ENCODE data around the gene PLXDC2.

DNA sequence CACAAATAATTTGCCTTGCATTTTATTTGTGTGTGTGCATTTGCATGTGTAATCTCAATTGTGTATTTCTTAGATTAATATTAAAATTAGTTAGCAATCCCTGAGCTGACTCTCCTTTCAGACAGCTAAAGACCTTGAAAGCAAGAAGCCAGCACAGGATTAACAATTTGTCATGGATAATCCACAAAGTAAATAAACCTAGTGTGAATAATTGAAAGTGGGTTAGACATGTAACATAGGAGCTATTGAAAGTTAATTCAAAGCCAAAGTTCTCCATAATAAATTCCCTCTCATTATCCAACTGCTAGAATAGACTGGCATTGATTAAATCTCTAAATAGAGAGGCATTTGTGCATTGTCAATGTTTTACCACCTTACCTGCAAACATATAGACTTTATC lies 326.1 kb downstream of the PLXDC2 start:
- TF ChIP-seq ZNF112 (tag by site-specific recombination; IDR thresholded peaks at IDR 0.05) (no peak), SCRT1 (tag by site-specific recombination; IDR thresholded peaks at IDR 0.05; ENCODE audit: borderline replicate concordance) (no peak), ZBTB21 (tag by site-specific recombination; IDR thresholded peaks at IDR 0.05) (no peak), ZNF670 (tag by site-specific recombination; IDR thresholded peaks at IDR 0.05; ENCODE audit: low read depth) (no peak), ZNF548 (tag by site-specific recombination; IDR thresholded peaks at IDR 0.05) (no peak), ZNF792 (tag by site-specific recombination; IDR thresholded peaks at IDR 0.05) (no peak), YY1 (tag by site-specific recombination; IDR thresholded peaks at IDR 0.05) (no peak), ZNF175 (tag by site-specific recombination; IDR thresholded peaks at IDR 0.05) (no peak), ZNF274 (IDR thresholded peaks at IDR 0.05; ENCODE audit: low read length) (no peak), ZNF274 (tag by site-specific recombination; IDR thresholded peaks at IDR 0.05; ENCODE audit: borderline replicate concordance) (no peak)
- TF ChIP-seq, protein P1, sequence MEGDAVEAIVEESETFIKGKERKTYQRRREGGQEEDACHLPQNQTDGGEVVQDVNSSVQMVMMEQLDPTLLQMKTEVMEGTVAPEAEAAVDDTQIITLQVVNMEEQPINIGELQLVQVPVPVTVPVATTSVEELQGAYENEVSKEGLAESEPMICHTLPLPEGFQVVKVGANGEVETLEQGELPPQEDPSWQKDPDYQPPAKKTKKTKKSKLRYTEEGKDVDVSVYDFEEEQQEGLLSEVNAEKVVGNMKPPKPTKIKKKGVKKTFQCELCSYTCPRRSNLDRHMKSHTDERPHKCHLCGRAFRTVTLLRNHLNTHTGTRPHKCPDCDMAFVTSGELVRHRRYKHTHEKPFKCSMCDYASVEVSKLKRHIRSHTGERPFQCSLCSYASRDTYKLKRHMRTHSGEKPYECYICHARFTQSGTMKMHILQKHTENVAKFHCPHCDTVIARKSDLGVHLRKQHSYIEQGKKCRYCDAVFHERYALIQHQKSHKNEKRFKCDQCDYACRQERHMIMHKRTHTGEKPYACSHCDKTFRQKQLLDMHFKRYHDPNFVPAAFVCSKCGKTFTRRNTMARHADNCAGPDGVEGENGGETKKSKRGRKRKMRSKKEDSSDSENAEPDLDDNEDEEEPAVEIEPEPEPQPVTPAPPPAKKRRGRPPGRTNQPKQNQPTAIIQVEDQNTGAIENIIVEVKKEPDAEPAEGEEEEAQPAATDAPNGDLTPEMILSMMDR (tag by site-specific recombination; IDR thresholded peaks at IDR 0.05): no peak
- TF ChIP-seq, protein P2, sequence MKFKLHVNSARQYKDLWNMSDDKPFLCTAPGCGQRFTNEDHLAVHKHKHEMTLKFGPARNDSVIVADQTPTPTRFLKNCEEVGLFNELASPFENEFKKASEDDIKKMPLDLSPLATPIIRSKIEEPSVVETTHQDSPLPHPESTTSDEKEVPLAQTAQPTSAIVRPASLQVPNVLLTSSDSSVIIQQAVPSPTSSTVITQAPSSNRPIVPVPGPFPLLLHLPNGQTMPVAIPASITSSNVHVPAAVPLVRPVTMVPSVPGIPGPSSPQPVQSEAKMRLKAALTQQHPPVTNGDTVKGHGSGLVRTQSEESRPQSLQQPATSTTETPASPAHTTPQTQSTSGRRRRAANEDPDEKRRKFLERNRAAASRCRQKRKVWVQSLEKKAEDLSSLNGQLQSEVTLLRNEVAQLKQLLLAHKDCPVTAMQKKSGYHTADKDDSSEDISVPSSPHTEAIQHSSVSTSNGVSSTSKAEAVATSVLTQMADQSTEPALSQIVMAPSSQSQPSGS (tag by site-specific recombination; IDR thresholded peaks at IDR 0.05; ENCODE audit: low read depth): no peak
- TF ChIP-seq, protein P3, sequence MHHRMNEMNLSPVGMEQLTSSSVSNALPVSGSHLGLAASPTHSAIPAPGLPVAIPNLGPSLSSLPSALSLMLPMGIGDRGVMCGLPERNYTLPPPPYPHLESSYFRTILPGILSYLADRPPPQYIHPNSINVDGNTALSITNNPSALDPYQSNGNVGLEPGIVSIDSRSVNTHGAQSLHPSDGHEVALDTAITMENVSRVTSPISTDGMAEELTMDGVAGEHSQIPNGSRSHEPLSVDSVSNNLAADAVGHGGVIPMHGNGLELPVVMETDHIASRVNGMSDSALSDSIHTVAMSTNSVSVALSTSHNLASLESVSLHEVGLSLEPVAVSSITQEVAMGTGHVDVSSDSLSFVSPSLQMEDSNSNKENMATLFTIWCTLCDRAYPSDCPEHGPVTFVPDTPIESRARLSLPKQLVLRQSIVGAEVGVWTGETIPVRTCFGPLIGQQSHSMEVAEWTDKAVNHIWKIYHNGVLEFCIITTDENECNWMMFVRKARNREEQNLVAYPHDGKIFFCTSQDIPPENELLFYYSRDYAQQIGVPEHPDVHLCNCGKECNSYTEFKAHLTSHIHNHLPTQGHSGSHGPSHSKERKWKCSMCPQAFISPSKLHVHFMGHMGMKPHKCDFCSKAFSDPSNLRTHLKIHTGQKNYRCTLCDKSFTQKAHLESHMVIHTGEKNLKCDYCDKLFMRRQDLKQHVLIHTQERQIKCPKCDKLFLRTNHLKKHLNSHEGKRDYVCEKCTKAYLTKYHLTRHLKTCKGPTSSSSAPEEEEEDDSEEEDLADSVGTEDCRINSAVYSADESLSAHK (tag by site-specific recombination; IDR thresholded peaks at IDR 0.05): no peak
